Raji (cell line): Measurements from ENCODE around the gene ARF1.

Experiments used
- POLR2A ChIP-seq: IDR thresholded peaks from 2 replicates; pipeline ENCODE4 v1.6.1; 2011; ENCODE audit warnings: low read depth, low read length, control low read depth; ENCODE audit not compliant: insufficient read depth

ARF1 gene

DNA sequence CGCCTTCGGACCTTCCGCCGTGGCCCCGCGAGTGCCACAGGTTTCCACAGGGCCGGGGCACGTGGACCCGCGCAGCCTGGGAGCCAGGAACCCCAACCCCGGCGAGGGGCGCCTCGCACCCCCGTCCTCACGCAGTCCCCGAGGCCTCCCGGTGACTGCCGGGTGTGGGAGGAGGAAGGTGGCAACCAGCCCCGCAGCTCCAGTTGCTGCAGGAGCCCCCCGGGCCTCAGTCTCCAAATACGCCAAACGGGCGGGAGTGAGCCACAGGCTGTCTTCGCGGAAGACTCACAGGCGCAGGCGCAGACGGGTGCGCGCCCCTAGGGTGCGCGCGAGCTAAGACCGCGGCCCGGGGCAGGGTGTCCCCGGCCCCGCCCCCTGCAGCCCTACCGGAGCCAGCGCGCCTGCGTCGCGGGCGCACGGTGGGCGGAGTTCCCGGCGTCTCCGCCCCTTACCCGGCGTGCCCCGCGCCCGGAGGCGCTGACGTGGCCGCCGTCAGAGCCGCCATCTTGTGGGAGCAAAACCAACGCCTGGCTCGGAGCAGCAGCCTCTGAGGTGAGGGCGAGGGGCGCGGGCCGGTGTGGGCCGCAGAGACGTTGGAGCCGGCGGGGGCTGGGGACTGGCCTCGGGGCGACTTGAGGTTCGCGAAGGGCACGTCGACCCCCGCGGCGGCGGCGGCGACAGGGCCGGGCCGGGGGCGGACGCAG is at the start of gene ARF1:
TSS of gene ARF1 (plus strand) at position 495 of the 704 bp plus-strand sequence. CDS start 14,407 bp downstream, outside the sequence.
- peak; percentile 74 for TF ChIP-seq POLR2A

DNA sequence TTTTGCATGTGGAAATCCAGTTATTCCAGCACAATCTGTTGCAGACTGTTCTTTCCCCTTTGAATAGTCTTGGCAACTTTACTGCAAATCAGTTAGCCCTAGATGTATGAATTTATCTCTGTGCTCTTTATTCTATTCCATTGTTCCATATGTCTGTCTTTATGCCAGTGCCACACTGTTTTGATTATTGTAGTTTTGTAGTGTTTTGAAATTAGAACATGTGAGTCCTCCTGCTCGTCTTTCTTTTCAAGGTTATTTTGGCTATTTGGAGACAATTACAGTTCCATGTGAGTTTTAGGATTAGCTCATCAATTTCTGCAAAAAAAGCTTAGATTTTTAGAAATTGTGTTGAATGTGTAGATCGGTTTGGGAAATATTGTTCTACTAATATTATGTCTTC is 49.1 kb upstream of the ARF1 start:
- TF ChIP-seq POLR2A = no peak

GRCh38 chr1:228034954-228035837 is 47.3 kb upstream of the ARF1 start:
- TF ChIP-seq POLR2A = no peak

- TF ChIP-seq POLR2A = no peak
Measured at GRCh38 chr1:228035844-228036243, 46.7 kb upstream of the ARF1 start.

GRCh38 chr1:228036701-228037231 is 45.7 kb upstream of the ARF1 start:
- TF ChIP-seq POLR2A = no peak

DNA sequence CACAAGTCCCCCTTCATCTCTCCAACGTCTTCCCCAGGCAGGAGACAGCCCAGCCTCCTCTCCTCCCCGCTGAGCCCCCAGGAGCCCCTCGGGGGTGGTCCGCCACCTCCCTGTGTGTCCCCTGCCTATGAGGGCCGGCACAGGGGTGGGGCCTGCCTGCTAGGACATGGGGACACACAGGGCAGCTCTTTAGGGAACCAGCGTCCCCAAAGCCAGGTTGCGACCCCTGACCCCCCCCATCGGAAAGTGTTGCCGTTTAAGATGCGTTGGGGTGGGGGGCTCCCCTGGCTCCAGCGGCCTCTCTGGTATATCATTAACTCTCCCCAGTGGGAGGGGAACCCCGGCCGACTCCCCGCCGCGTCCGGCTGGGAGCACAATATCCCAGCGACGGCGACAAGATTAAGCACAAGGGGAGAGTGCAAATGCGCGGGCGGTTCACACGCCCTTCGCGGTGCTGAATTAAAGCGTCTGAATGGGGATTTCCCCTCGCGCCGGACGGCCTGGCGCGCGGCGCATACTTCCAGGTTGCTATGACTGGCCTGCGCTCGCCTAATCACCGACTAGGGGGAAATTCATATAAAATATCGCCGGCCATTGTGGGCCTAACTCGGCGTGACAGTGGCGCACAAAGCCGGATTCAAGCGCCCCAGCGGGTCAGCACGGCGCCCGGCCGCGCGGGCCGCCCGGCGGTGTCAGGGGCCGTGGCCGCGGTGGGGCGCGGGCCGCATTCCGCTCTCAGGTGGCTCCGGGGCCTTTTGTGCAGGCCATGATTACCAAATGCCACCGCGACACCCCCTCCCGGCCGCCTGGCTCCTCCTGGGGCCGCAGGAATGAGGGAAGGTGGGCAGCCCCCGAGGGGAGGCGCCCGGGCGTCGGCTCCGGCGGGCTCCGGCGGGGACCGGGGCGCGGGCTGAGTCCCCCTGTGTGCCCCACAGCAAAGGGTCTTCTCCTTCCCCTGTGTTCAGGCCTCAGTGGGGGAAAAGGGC is 44.8 kb upstream of the ARF1 start:
- TF ChIP-seq POLR2A = no peak

DNA sequence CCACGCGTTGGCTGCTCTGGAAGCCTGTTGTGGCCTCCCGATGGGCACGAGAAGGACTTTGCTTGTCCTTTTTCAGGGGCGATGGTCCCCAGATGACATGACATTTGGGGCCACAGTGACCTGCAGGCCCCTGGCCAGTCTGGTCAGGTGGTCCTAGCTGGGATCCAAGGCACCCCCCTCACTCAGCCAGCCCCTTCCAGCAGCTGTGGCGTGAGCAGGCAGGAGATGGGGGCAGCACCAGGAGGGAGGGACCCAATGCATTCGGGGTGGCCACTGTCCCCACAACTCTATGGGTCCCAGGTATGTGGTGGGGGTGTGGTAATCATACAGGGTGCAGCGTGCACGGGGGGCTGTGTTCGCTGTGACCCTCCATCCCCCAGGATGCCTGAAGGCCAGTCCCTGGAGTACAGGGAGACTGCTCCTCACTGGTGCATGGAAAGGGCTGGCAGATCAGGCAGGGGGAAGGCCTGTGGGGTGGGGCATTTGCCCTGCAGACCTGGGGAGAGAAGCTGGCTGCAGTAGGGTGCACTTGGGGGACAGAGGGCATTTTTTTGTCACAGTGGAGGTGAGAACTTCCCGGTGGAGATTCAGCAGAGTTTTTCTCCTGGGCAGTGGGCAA is 44.0 kb upstream of the ARF1 start:
- TF ChIP-seq POLR2A = no peak

GRCh38 chr1:228039006-228039903 is 43.3 kb upstream of the ARF1 start:
- no peak for TF ChIP-seq POLR2A

GRCh38 chr1:228039986-228040385 is 42.5 kb upstream of the ARF1 start:
- no peak for TF ChIP-seq POLR2A

GRCh38 chr1:228041316-228041715 is 41.2 kb upstream of the ARF1 start:
- no peak for TF ChIP-seq POLR2A

DNA sequence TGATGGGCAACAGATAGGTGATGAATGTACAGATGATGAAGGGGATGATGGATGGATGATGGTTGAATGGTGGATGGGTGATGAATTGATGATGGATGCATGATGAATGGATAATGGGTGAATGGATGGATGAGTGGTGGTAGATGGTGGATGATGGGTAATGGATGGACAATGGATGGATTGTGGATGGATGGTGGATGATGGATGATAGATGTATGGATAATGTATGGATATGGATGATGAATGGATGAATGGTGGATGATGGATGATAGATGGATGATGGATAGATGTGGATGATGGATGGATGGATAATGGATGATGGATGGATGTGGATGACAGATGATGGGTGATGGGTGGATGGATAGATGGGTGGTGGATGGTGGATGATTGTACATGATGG is 40.0 kb upstream of the ARF1 start:
- no peak for TF ChIP-seq POLR2A

DNA sequence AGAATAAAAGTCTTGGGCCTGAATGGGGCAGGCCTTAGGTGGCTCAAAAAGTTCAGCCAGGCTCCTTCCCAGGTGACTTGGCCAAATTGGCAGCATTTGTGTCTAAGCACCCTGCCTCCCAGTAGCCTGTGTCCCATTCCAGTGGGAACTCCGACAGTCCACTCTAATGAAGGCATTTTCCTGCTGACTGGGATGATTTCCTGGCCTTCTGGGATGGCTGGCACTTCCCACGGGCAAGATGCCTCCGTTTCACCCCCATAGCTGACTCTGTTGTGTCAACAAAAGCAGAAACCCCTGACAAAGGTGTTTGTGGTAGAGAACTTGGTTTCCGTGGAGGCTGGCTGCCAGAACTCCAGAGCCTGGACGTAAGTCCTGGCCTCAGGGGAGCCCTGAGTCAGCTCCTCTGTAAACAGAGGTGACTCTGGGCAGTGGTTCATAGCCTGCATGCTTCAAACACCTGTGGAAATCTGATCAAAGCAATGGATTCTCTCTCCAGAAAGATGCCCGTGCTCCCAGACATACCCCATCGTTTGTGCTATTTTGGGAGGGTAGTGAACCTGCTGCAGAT is 39.1 kb upstream of the ARF1 start:
- no peak for TF ChIP-seq POLR2A

- no peak for TF ChIP-seq POLR2A
Measured at GRCh38 chr1:228044961-228045360, 37.5 kb upstream of the ARF1 start.
